Measurements from ENCODE around the gene FLACC1.
"Not testable (repeated sequence)": the region's sequence is repeated elsewhere in the genome, so short reads cannot be mapped to it uniquely, and the experiment has no call there.

FLACC1 gene

GRCh38 chr2:201260302-201260800, 96.8 kb downstream of the FLACC1 start, which contains the start of gene CASP8:
Gene CASP8 (plus strand): TSS chr2:201260536. CDS start chr2:201266487, 5,951 bp downstream.
- peak; percentile 92 for DNase-seq (ENCODE audit: low read depth, low spot score)
- peak within 1 kb of the TSS; percentile 79 for H3K4me3 ChIP-seq (ENCODE audit: low read length)

- DNase-seq (ENCODE audit: low read depth, low spot score), result peak; percentile 83
- peak overlapping the region; percentile 51 for H3K4me3 ChIP-seq (ENCODE audit: low read length)
These were observed 98.2 kb downstream of the FLACC1 start for GRCh38 chr2:201258666-201259615.

GRCh38 chr2:201257956-201258665, 99.0 kb downstream of the FLACC1 start:
- peak; percentile 99 for DNase-seq (ENCODE audit: low read depth, low spot score)
- peak overlapping the region; percentile 51 for H3K4me3 ChIP-seq (ENCODE audit: low read length)

- peak overlapping the region; percentile 51 for H3K4me3 ChIP-seq (ENCODE audit: low read length)
These were observed 99.7 kb downstream of the FLACC1 start for GRCh38 chr2:201257381-201257955.

GRCh38 chr2:201256082-201256481, 101.1 kb downstream of the FLACC1 start:
- no peak overlapping the region for H3K4me3 ChIP-seq (ENCODE audit: low read length)
- DNase-seq (ENCODE audit: low read depth, low spot score), result no peak

More at GRCh38 chr2:201257381-201257955, 99.7 kb downstream of the FLACC1 start:
- DNase-seq (ENCODE audit: low read depth, low spot score), result no peak

GRCh38 chr2:201255408-201256033, 101.6 kb downstream of the FLACC1 start:
- H3K4me3 ChIP-seq (ENCODE audit: low read length), result no peak overlapping the region
- no peak for DNase-seq (ENCODE audit: low read depth, low spot score)

- DNase-seq (ENCODE audit: low read depth, low spot score), result no peak
- H3K4me3 ChIP-seq (ENCODE audit: low read length), result no peak overlapping the region
These were observed 102.9 kb downstream of the FLACC1 start for GRCh38 chr2:201254081-201254730.

GRCh38 chr2:201250741-201251140, 106.4 kb downstream of the FLACC1 start:
- no peak for DNase-seq (ENCODE audit: low read depth, low spot score)
- H3K4me3 ChIP-seq (ENCODE audit: low read length), result no peak overlapping the region

GRCh38 chr2:201249889-201250288, 107.3 kb downstream of the FLACC1 start:
- no peak overlapping the region for H3K4me3 ChIP-seq (ENCODE audit: low read length)

GRCh38 chr2:201248288-201248844, 108.8 kb downstream of the FLACC1 start:
- no peak overlapping the region for H3K4me3 ChIP-seq (ENCODE audit: low read length)
- DNase-seq (ENCODE audit: low read depth, low spot score), result no peak

More at GRCh38 chr2:201249889-201250288, 107.3 kb downstream of the FLACC1 start:
- no peak for DNase-seq (ENCODE audit: low read depth, low spot score)

GRCh38 chr2:201246280-201246679, 110.9 kb downstream of the FLACC1 start:
- no peak for DNase-seq (ENCODE audit: low read depth, low spot score)
- H3K4me3 ChIP-seq (ENCODE audit: low read length), result no peak overlapping the region

- no peak for DNase-seq (ENCODE audit: low read depth, low spot score)
- no peak overlapping the region for H3K4me3 ChIP-seq (ENCODE audit: low read length)
These were observed 112.3 kb downstream of the FLACC1 start for GRCh38 chr2:201244829-201245228.

GRCh38 chr2:201242571-201243277, 114.4 kb downstream of the FLACC1 start:
- DNase-seq (ENCODE audit: low read depth, low spot score), result no peak
- H3K4me3 ChIP-seq (ENCODE audit: low read length), result no peak overlapping the region

GRCh38 chr2:201239167-201239935, 117.8 kb downstream of the FLACC1 start:
- not testable (repeated sequence) for DNase-seq (ENCODE audit: low read depth, low spot score); H3K4me3 ChIP-seq (ENCODE audit: low read length)
